HepG2 (cell line): Measurements from ENCODE around the gene CDYL. TPM values are rescaled to one million over a fixed set of nuclear protein-coding genes. Genes with fewer than 3 reads are reported as not detected.
A peak's percentile ranks its signal among the peaks of the same experiment; 100 is the strongest.

ENCODE experiments used
- FOXA1 ChIP-seq, 2 experiments: fragments of 450-650 bp in 1 of 2; sonication (generic) in 1 of 2; formaldehyde crosslinking in 1 of 2; IDR thresholded peaks; 2 replicates each; pipeline versions ENCODE4 v1.4.0 to v1.6.1; 2016 to 2020; ENCODE audit warnings: missing genetic modification reagents in 1 of 2
- SAP130 ChIP-seq: IDR thresholded peaks from 2 replicates; pipeline ENCODE4 v1.6.1; 2016; ENCODE audit warnings: low read depth
- ZNF644 ChIP-seq: IDR thresholded peaks from 2 replicates; pipeline ENCODE4 v1.6.1; 2016; ENCODE audit warnings: low read depth
- polyA plus RNA-seq, 8 experiments: library from polyadenylated mRNA; depleted of rRNA in 3 of 8; stranded (reverse) in 7 of 8; unstranded in 1 of 8; fragments of >200 nt; fragmentation: Illumina TruSeq in 4 of 8; extraction: Trizol in 4 of 8; gene quantifications; 2 replicates each; pipeline versions ENCODE4 v1.2.1 to v1.2.3, GENCODE V29; 2011 to 2016; ENCODE audit warnings: low read depth in 4 of 8, missing spikeins in 1 of 8, mixed read lengths in 1 of 8; ENCODE audit not compliant: insufficient read depth in 1 of 8
- total RNA-seq, 5 experiments: library from RNA; depleted of rRNA; stranded (reverse); fragments of >200 nt; fragmentation: Illumina TruSeq; extraction: Trizol; gene quantifications; 2 replicates each; pipeline ENCODE4 v1.2.3, GENCODE V29; 2016; ENCODE audit warnings: low read depth in 1 of 5
- TF ChIP-seq, protein P1 (sequence below): sonication (generic); formaldehyde crosslinking; IDR thresholded peaks from 2 replicates; pipeline ENCODE4 v1.9.0; 2021; ENCODE audit warnings: missing genetic modification reagents, borderline replicate concordance
- TF ChIP-seq, protein P2 (sequence below): sonication (generic); formaldehyde crosslinking; IDR thresholded peaks from 2 replicates; pipeline ENCODE4 v1.9.0; 2021; ENCODE audit warnings: mild to moderate bottlenecking, missing genetic modification reagents

Gene CDYL
- total and polyA plus RNA-seq, 2 of the 13 experiments (the other 11 are each of a cell fraction or from before 2014, with no cell fraction given) = 22.8 to 105 TPM

DNA sequence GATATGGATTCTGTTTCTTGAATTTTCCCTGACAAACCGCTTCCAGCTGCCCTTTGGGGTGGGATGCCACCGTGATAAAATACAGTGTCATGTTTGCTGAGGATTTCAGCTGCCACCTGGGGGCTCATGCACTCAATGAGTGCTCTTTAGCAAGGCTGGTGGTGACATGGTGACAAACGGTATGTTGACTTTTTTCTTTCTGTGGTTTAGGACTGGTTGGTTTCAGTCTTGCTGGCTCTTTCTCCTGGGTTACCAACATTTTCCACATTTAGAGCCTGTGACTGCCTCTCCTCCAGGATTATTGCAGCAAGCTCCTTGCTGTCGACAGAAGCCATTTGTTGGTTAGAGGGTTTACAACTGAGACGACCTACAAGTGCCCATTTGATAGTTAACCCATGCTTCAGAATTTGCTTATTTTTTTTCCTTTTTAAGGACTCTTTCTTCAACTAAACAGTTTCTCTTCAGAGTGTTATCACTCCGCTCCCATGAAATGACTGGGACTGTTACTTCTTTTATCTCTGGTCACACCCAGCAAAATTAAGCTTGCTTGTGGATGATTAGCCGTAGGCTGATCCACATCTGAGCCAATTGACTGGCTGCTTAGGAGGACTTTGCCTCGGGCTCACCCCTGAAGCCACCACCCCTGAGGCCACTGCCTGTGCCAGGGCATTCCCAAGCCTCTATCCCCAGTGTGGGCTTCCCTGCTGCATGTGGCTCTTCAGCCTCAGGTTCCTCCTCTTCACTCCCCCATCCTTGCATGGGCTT is 48.4 kb upstream of the CDYL start (continued):
- TF ChIP-seq, protein P1, sequence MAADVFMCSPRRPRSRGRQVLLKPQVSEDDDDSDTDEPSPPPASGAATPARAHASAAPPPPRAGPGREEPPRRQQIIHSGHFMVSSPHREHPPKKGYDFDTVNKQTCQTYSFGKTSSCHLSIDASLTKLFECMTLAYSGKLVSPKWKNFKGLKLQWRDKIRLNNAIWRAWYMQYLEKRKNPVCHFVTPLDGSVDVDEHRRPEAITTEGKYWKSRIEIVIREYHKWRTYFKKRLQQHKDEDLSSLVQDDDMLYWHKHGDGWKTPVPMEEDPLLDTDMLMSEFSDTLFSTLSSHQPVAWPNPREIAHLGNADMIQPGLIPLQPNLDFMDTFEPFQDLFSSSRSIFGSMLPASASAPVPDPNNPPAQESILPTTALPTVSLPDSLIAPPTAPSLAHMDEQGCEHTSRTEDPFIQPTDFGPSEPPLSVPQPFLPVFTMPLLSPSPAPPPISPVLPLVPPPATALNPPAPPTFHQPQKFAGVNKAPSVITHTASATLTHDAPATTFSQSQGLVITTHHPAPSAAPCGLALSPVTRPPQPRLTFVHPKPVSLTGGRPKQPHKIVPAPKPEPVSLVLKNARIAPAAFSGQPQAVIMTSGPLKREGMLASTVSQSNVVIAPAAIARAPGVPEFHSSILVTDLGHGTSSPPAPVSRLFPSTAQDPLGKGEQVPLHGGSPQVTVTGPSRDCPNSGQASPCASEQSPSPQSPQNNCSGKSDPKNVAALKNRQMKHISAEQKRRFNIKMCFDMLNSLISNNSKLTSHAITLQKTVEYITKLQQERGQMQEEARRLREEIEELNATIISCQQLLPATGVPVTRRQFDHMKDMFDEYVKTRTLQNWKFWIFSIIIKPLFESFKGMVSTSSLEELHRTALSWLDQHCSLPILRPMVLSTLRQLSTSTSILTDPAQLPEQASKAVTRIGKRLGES (CRISPR knock-in tag) = no peak
- TF ChIP-seq SAP130 (CRISPR knock-in tag) (0 out of 2 replicates have a peak, but pooled peaks have one; percentile 30), FOXA1 (IDR thresholded peaks at IDR 0.05) (no peak), FOXA1 (CRISPR knock-in tag; IDR thresholded peaks at IDR 0.05) (peak; percentile 41; the same call in 1 of the 2 replicates), ZNF644 (0 out of 2 replicates have a peak, but pooled peaks have one; percentile 18)
- TF ChIP-seq, protein P2, sequence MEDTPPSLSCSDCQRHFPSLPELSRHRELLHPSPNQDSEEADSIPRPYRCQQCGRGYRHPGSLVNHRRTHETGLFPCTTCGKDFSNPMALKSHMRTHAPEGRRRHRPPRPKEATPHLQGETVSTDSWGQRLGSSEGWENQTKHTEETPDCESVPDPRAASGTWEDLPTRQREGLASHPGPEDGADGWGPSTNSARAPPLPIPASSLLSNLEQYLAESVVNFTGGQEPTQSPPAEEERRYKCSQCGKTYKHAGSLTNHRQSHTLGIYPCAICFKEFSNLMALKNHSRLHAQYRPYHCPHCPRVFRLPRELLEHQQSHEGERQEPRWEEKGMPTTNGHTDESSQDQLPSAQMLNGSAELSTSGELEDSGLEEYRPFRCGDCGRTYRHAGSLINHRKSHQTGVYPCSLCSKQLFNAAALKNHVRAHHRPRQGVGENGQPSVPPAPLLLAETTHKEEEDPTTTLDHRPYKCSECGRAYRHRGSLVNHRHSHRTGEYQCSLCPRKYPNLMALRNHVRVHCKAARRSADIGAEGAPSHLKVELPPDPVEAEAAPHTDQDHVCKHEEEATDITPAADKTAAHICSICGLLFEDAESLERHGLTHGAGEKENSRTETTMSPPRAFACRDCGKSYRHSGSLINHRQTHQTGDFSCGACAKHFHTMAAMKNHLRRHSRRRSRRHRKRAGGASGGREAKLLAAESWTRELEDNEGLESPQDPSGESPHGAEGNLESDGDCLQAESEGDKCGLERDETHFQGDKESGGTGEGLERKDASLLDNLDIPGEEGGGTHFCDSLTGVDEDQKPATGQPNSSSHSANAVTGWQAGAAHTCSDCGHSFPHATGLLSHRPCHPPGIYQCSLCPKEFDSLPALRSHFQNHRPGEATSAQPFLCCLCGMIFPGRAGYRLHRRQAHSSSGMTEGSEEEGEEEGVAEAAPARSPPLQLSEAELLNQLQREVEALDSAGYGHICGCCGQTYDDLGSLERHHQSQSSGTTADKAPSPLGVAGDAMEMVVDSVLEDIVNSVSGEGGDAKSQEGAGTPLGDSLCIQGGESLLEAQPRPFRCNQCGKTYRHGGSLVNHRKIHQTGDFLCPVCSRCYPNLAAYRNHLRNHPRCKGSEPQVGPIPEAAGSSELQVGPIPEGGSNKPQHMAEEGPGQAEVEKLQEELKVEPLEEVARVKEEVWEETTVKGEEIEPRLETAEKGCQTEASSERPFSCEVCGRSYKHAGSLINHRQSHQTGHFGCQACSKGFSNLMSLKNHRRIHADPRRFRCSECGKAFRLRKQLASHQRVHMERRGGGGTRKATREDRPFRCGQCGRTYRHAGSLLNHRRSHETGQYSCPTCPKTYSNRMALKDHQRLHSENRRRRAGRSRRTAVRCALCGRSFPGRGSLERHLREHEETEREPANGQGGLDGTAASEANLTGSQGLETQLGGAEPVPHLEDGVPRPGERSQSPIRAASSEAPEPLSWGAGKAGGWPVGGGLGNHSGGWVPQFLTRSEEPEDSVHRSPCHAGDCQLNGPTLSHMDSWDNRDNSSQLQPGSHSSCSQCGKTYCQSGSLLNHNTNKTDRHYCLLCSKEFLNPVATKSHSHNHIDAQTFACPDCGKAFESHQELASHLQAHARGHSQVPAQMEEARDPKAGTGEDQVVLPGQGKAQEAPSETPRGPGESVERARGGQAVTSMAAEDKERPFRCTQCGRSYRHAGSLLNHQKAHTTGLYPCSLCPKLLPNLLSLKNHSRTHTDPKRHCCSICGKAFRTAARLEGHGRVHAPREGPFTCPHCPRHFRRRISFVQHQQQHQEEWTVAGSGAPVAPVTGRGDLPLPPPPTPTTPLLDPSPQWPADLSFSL (CRISPR knock-in tag) = no peak
- TF ChIP-seq, all 625 proteins: peak for 8
